GM18499 (cell line): ENCODE measurements around the gene CAPNS1.
"Not testable (repeated sequence)": the region's sequence is repeated elsewhere in the genome, so short reads cannot be mapped to it uniquely, and the experiment has no call there.

Experiments
- ATAC-seq: cut with Tn5 transposase; IDR thresholded peaks from one replicate; pipeline ENCODE4 v1.9.1; 2021; ENCODE audit warnings: moderate number of reproducible peaks; ENCODE audit not compliant: insufficient read depth, unreplicated experiment

CAPNS1 gene

GRCh38 chr19:36113894-36114720 is 25.8 kb upstream of the CAPNS1 start:
- no peak for ATAC-seq

GRCh38 chr19:36114721-36115452 is 25.0 kb upstream of the CAPNS1 start, which contains the start of gene POLR2I:
Gene POLR2I (minus strand): TSS chr19:36114875. CDS start chr19:36114856, 19 bp downstream.
- peak; percentile 73 for ATAC-seq

DNA sequence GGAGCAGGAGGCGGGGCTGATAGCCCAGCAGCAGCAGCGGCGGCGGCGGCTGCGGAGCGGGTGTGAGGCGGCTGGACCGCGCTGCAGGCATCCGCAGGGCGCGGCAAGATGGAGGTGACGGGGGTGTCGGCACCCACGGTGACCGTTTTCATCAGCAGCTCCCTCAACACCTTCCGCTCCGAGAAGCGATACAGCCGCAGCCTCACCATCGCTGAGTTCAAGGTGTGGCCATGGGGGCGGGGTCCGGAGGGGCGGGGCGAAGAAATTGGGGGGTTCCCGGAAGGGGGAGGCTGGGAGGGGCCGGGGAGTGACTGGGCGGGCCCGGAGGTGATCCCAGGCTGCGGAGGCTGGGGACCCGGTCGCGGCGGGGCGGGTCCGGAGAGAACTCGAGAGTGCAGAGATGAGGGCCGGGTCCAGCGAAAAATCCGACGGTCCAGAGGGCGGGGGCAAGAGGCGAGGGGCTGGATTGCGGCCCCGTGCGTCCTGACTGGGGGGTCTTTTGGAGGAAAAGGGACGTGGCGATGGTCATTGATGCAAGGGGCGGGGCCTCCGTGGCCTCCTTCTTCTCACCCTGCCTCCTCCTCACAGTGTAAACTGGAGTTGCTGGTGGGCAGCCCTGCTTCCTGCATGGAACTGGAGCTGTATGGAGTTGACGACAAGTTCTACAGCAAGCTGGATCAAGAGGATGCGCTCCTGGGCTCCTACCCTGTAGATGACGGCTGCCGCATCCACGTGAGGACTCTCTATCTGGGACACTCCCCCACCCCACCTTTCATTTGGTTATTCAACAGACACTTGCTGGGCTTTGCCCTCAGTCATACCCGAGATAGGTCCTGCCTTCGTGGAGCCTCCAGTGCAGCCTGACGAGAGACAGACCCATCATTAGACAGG is 24.2 kb upstream of the CAPNS1 start, which contains the start of gene TBCB:
Gene TBCB, plus strand, starts transcription at position 16 of the 891 bp plus-strand sequence. Its CDS starts 93 bp downstream, at position 109.
- ATAC-seq = no peak

GRCh38 chr19:36116344-36116637 is 23.6 kb upstream of the CAPNS1 start:
- ATAC-seq = no peak

- no peak for ATAC-seq
These were observed 19.5 kb upstream of the CAPNS1 start for GRCh38 chr19:36120092-36120983.

- ATAC-seq = no peak
These were observed 18.9 kb upstream of the CAPNS1 start for GRCh38 chr19:36120984-36121358.

DNA sequence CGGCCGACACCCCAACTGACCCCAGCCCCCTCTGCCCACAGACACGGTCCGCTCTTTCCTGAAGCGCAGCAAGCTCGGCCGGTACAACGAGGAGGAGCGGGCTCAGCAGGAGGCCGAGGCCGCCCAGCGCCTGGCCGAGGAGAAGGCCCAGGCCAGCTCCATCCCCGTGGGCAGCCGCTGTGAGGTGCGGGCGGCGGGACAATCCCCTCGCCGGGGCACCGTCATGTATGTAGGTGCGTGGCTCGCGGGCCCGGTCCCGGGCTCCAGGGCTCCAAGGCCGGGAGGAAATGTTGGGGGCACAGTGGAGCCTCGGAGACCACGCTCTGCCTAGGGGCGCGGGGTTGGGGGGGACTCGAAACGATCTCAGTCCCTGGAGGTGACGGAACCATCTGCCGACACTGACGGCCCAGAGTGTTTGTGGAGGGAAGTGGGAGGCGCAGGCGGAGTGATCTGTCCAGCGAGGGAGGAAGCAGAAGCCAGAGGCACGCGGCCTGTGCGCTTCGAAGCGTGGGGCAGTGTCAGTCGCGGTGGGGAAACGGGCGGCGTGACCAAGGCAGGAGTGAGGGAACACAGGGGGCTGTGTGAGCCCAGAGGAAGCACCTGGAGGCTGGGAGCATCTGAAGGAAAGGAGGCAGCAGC is 18.3 kb upstream of the CAPNS1 start:
- no peak for ATAC-seq

DNA sequence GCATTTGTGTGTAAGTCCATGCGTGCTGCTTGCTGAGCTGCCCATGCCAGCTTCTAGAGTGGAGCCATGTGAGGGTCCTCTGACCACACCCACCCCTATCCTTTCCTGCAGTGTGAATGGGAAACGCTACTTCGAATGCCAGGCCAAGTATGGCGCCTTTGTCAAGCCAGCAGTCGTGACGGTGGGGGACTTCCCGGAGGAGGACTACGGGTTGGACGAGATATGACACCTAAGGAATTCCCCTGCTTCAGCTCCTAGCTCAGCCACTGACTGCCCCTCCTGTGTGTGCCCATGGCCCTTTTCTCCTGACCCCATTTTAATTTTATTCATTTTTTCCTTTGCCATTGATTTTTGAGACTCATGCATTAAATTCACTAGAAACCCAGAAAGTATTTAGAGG is 14.3 kb upstream of the CAPNS1 start:
- ATAC-seq = no peak

GRCh38 chr19:36128392-36128736 is 11.5 kb upstream of the CAPNS1 start:
- ATAC-seq = no peak

GRCh38 chr19:36131221-36131620 is 8.6 kb upstream of the CAPNS1 start:
- not testable (repeated sequence) for ATAC-seq

- ATAC-seq = not testable (repeated sequence)
These were observed 5.0 kb upstream of the CAPNS1 start for GRCh38 chr19:36134867-36135266.

GRCh38 chr19:36136964-36137686 is 2.7 kb upstream of the CAPNS1 start:
- no peak for ATAC-seq

GRCh38 chr19:36139120-36139472 is 770 bp upstream of the CAPNS1 start:
- ATAC-seq = no peak

DNA sequence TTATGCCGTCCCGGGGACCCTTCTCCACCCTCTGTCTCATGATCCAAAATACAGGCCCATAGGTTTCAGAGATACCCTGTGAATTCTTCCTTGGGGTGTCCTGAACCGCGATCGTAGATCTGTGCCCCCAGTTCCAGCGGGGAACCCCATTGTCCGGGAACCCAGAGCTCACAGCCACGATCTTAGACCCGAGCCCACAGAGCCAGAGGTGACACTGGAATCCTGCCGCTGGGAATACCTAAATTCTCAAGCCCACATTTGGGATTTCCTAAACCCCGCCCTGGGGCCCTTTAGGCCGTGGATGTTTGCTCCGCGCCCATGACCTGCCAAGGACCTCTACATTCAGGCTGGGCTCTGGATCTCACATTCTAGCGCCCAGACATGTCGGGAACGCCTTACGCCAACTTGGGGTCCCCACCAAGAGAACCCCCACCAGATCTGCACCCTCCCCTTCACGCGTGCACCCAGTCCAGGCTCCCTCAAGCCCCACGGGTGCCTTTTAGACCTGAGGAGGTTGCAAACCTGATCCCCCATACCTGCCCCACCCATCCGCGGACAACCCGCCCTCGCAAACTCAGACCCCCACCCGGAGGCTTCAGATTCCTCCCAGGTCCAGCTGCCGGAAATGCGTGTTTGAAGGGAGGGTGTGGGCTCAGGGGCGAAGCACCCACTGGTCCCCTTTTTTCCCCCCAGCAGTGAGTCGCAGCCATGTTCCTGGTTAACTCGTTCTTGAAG is 605 bp downstream of the CAPNS1 start:
- no peak for ATAC-seq

GRCh38 chr19:36141039-36141927 is 1.4 kb downstream of the CAPNS1 start:
- no peak for ATAC-seq

GRCh38 chr19:36142046-36142445 is 2.2 kb downstream of the CAPNS1 start:
- ATAC-seq = no peak

GRCh38 chr19:36142496-36142895 is 2.6 kb downstream of the CAPNS1 start:
- ATAC-seq = no peak
